B cell (primary cell): ENCODE data around the gene KIR2DL3. TPM values are rescaled to one million over a fixed set of nuclear protein-coding genes. Genes with fewer than 3 reads are reported as not detected.

Experiments
- ATAC-seq: fragments of 200-7000 bp; cut with Tn5 transposase; one replicate; pipeline ENCODE4 v1.10.0; 2021; ENCODE audit warnings: low read depth, mild to moderate bottlenecking, moderate number of reproducible peaks, moderate library complexity
- CTCF ChIA-PET: fragments of 350-600 bp; sonication (Branson Sonifier 250); formaldehyde crosslinking; loops from one replicate; lab custom pipeline; 2021; ENCODE audit warnings: antibody characterized with exemption, inconsistent platforms; lab: Charles Lee
- POLR2A ChIA-PET: fragments of 350-600 bp; sonication (Branson Sonifier 250); formaldehyde crosslinking; loops from one replicate; lab custom pipeline; 2021; ENCODE audit warnings: antibody characterized with exemption; lab: Charles Lee
- DNase-seq: peaks from one replicate; pipeline ENCODE4 v3.0.0; 2013
- H2AFZ ChIP-seq: 2 replicates; pipeline ENCODE4 v1.6.1; 2012; ENCODE audit warnings: mild to moderate bottlenecking, low read depth, low read length; ENCODE audit not compliant: insufficient read depth, poor library complexity, severe bottlenecking
- H3K27ac ChIP-seq, 2 donors: 1 replicate in 1 of 2; 2 replicates in 1 of 2; pipeline ENCODE4 v1.5.1; 2012 to 2013; ENCODE audit warnings: low read length in 2 of 2, mild to moderate bottlenecking in 2 of 2, moderate library complexity in 1 of 2
- H3K27me3 ChIP-seq, 4 experiments: fragments of 200-600 bp in 1 of 4; sonication (generic) in 1 of 4; replicated peaks in 1 of 4; 1 replicate in 2 of 4; 2 replicates in 2 of 4; pipeline versions ENCODE4 v1.6.1 to v1.7.0; 2013 to 2016; ENCODE audit warnings: low read length in 3 of 4, mild to moderate bottlenecking in 2 of 4, mixed read lengths in 1 of 4, moderate library complexity in 1 of 4; ENCODE audit not compliant: insufficient read depth in 4 of 4, control insufficient read depth in 3 of 4; ENCODE audit errors: control extremely low read depth in 1 of 4
- H3K36me3 ChIP-seq, 2 experiments: replicated peaks in 1 of 2; 1 replicate in 1 of 2; 2 replicates in 1 of 2; pipeline versions ENCODE4 v1.6.1 to v1.7.1; 2013; ENCODE audit warnings: low read length in 1 of 2; ENCODE audit not compliant: insufficient read depth in 2 of 2, control insufficient read depth in 1 of 2; ENCODE audit errors: control extremely low read depth in 1 of 2, extremely low read depth in 1 of 2
- H3K4me1 ChIP-seq, 2 donors: fragments of 200-600 bp in 1 of 2; sonication (generic) in 1 of 2; 1 replicate in 1 of 2; 2 replicates in 1 of 2; pipeline versions ENCODE4 v1.5.1 to v1.6.1; 2013 to 2017; ENCODE audit warnings: low read length in 2 of 2; ENCODE audit not compliant: control insufficient read depth in 2 of 2, insufficient read depth in 2 of 2
- H3K4me2 ChIP-seq: replicated peaks from 2 replicates; pipeline ENCODE3; 2012; ENCODE audit warnings: mild to moderate bottlenecking, low read depth, low read length; ENCODE audit not compliant: poor library complexity, severe bottlenecking
- H3K4me3 ChIP-seq, 5 experiments: fragments of 200-600 bp in 1 of 5; sonication (generic) in 1 of 5; 1 replicate in 3 of 5; 2 replicates in 2 of 5; pipeline versions ENCODE4 v1.5.1 to v1.7.0; 2011 to 2016; ENCODE audit warnings: low read length in 4 of 5, mild to moderate bottlenecking in 4 of 5, low read depth in 2 of 5, control low read depth in 1 of 5, moderate library complexity in 1 of 5; ENCODE audit not compliant: insufficient read depth in 1 of 5; ENCODE audit errors: control extremely low read depth in 1 of 5, extremely low read depth in 1 of 5
- H3K79me2 ChIP-seq: fragments of 200-600 bp; sonication (generic); one replicate; pipeline ENCODE4 v1.6.0; 2016; ENCODE audit warnings: low read length; ENCODE audit not compliant: control insufficient read depth, insufficient read depth
- H3K9ac ChIP-seq: fragments of 200-600 bp; sonication (generic); 2 replicates; pipeline ENCODE4 v1.6.1; 2017; ENCODE audit warnings: mild to moderate bottlenecking, low read length, moderate library complexity
- H3K9me3 ChIP-seq, 3 donors: one replicate each; pipeline versions ENCODE4 v1.6.1 to v1.7.1; 2013; ENCODE audit warnings: low read length in 2 of 3; ENCODE audit not compliant: control insufficient read depth in 2 of 3, insufficient read depth in 1 of 3; ENCODE audit errors: control extremely low read depth in 1 of 3
- H4K20me1 ChIP-seq: 2 replicates; pipeline ENCODE4 v1.6.0; 2012; ENCODE audit warnings: mild to moderate bottlenecking, low read length; ENCODE audit not compliant: insufficient read depth, control insufficient read depth, poor library complexity, severe bottlenecking
- H3K27ac Mint-ChIP-seq: one replicate; pipeline ENCODE4 v1.8.0; 2021; ENCODE audit warnings: mixed read lengths
- H3K27me3 Mint-ChIP-seq: one replicate; pipeline ENCODE4 v1.8.0; 2021; ENCODE audit warnings: mixed read lengths
- H3K4me1 Mint-ChIP-seq: one replicate; pipeline ENCODE4 v1.8.0; 2021; ENCODE audit warnings: mixed read lengths
- H3K4me3 Mint-ChIP-seq: one replicate; pipeline ENCODE4 v1.8.0; 2021; ENCODE audit warnings: mixed read lengths
- H3K9me3 Mint-ChIP-seq: one replicate; pipeline ENCODE4 v1.8.0; 2022; ENCODE audit warnings: mixed read lengths; ENCODE audit not compliant: insufficient read depth
- EZH2 ChIP-seq: IDR thresholded peaks from 2 replicates; pipeline ENCODE4 v1.6.1; 2012; ENCODE audit warnings: borderline replicate concordance, low read depth, mild to moderate bottlenecking, moderate library complexity, low read length; ENCODE audit not compliant: insufficient read depth, poor library complexity, severe bottlenecking
- WGBS: methylation state at CpG from one replicate; pipeline ENCODE4 v1.1.5; 2013; ENCODE audit warnings: missing lambda C conversion rate; ENCODE audit not compliant: insufficient coverage; 5-methylcytosine and 5-hydroxymethylcytosine counted together
- intact Hi-C: fragments of 100-400 bp; cut with micrococcal nuclease; formaldehyde crosslinking; loops from one replicate; pipeline ENCODE4 v1.10.0; 2022
- polyA plus RNA-seq: library from polyadenylated mRNA; depleted of rRNA; stranded (reverse); fragments of >200 nt; gene quantifications from 2 replicates; pipeline ENCODE4 v1.2.3, GENCODE V29; 2012
- total RNA-seq, 2 donors: library from RNA; stranded (reverse); fragments of 120-200 nt in 1 of 2; gene quantifications; 1 replicate in 1 of 2; 2 replicates in 1 of 2; pipeline versions ENCODE4 v1.2.3 to v1.2.4, GENCODE V29; 2013 to 2022
- TF ChIP-seq, protein P1 (sequence below): fragments of 200-600 bp; IDR thresholded peaks from one replicate; pipeline ENCODE4 v1.8.0; 2022; ENCODE audit warnings: antibody characterized with exemption, mild to moderate bottlenecking

KIR2DL3 gene
- total and polyA plus RNA-seq, 2 donors (not counting 1 experiment from before 2014, with no cell fraction given), result not detected

GRCh38 chr19:54692298-54692615 lies 46.1 kb upstream of the KIR2DL3 start:
- H3K27me3 Mint-ChIP-seq, result peaks cover 35% of the 10 kb centered on the region

DNA sequence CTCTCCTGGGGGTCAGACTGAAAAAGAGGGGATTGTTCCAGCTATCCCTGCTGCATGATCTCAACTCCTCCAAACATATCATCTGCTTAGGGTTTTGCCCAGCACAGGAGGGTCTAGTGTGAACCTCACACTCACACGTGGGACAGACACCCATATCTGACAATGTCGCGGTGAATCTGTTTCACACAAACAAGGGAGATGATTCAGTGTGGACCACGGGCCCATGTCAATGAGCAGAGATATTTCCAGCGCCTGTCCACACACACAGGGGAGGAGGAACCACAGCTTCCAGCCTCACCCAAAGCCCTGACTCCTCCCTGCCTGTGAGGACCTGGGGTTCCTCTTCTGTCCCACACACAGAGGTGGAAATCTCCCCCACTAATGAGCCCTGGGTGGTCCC lies 43.7 kb upstream of the KIR2DL3 start:
- no peak overlapping the region for H3K4me3 Mint-ChIP-seq
- Histone ChIP-seq H3K36me3 (no peaks in the 10 kb centered on the region), H3K9ac (no peak overlapping the region), H2AFZ (no peak overlapping the region), H3K4me2 (no peak overlapping the region), H3K27ac (no peak overlapping the region), H3K27me3 (peaks cover 0 to 23% (median 5%) of the 10 kb centered on the region in 4 experiments), H3K9me3 (peaks cover 0 to 3% (median 0%) of the 10 kb centered on the region in 3 donors), H3K4me3 (no peak overlapping the region), H4K20me1 (no peaks in the 10 kb centered on the region), H3K79me2 (no peaks in the 10 kb centered on the region), H3K4me1 (peaks cover 0 to 3% of the 10 kb centered on the region in 2 donors)
- intact Hi-C loops, result no loop called here
- DNase-seq (no peak), ATAC-seq (no peak)
- TF ChIP-seq, protein P1, sequence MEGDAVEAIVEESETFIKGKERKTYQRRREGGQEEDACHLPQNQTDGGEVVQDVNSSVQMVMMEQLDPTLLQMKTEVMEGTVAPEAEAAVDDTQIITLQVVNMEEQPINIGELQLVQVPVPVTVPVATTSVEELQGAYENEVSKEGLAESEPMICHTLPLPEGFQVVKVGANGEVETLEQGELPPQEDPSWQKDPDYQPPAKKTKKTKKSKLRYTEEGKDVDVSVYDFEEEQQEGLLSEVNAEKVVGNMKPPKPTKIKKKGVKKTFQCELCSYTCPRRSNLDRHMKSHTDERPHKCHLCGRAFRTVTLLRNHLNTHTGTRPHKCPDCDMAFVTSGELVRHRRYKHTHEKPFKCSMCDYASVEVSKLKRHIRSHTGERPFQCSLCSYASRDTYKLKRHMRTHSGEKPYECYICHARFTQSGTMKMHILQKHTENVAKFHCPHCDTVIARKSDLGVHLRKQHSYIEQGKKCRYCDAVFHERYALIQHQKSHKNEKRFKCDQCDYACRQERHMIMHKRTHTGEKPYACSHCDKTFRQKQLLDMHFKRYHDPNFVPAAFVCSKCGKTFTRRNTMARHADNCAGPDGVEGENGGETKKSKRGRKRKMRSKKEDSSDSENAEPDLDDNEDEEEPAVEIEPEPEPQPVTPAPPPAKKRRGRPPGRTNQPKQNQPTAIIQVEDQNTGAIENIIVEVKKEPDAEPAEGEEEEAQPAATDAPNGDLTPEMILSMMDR, result no peak
- no peak for TF ChIP-seq EZH2
- no peak overlapping the region for H3K27ac Mint-ChIP-seq
- 70% methylated on average over 5 of the region's 5 CpGs for WGBS
- ChIA-PET POLR2A (no interaction called here), CTCF (no interaction called here)
- H3K27me3 Mint-ChIP-seq, result peaks cover 43% of the 10 kb centered on the region
- H3K4me1 Mint-ChIP-seq, result peaks cover 3% of the 10 kb centered on the region
- no peaks in the 10 kb centered on the region for H3K9me3 Mint-ChIP-seq

More at GRCh38 chr19:54692298-54692615, 46.1 kb upstream of the KIR2DL3 start:
- intact Hi-C loops, result no loop called here
- Histone ChIP-seq H3K4me3 (no peak overlapping the region), H2AFZ (no peak overlapping the region), H3K79me2 (no peaks in the 10 kb centered on the region), H3K9me3 (peaks cover 0 to 3% (median 0%) of the 10 kb centered on the region in 3 donors), H3K27me3 (peaks cover 0 to 19% (median 5%) of the 10 kb centered on the region in 4 experiments), H4K20me1 (no peaks in the 10 kb centered on the region), H3K4me2 (no peak overlapping the region), H3K36me3 (no peaks in the 10 kb centered on the region), H3K4me1 (peaks cover 0 to 3% of the 10 kb centered on the region in 2 donors), H3K27ac (no peak overlapping the region), H3K9ac (no peak overlapping the region)
- Mint-ChIP-seq H3K4me3 (no peak overlapping the region), H3K4me1 (peaks cover 3% of the 10 kb centered on the region), H3K9me3 (no peaks in the 10 kb centered on the region), H3K27ac (no peak overlapping the region)
- ATAC-seq (no peak), DNase-seq (no peak)
- WGBS, result 70% methylated on average over 4 of the region's 4 CpGs
- TF ChIP-seq EZH2, result no peak
- TF ChIP-seq, protein P1, result no peak
- CTCF ChIA-PET, result no interaction called here
- POLR2A ChIA-PET, result no interaction called here
